Activated naive CD8-positive, alpha-beta T cell treated with anti-CD3 and anti-CD28 coated beads for 36 hours (primary cell): ENCODE results near the gene ACTR10. TPM values are rescaled to one million over a fixed set of nuclear protein-coding genes. Genes with fewer than 3 reads are reported as not detected.

ENCODE experiments used
- DNase-seq: peaks from one replicate; pipeline ENCODE4 v3.0.0; 2021
- H3K27ac Mint-ChIP-seq: one replicate; pipeline ENCODE4 v1.8.0; 2022; ENCODE audit warnings: mild to moderate bottlenecking, moderate library complexity, mixed read lengths
- H3K27me3 Mint-ChIP-seq: one replicate; pipeline ENCODE4 v1.8.0; 2022; ENCODE audit warnings: mild to moderate bottlenecking, mixed read lengths
- H3K36me3 Mint-ChIP-seq: one replicate; pipeline ENCODE4 v1.8.0; 2021; ENCODE audit warnings: mild to moderate bottlenecking, mixed read lengths
- H3K4me1 Mint-ChIP-seq: one replicate; pipeline ENCODE4 v1.8.0; 2021; ENCODE audit warnings: mixed read lengths
- H3K4me3 Mint-ChIP-seq: one replicate; pipeline ENCODE4 v1.8.0; 2022; ENCODE audit warnings: mild to moderate bottlenecking, moderate library complexity, mixed read lengths
- H3K9me3 Mint-ChIP-seq: one replicate; pipeline ENCODE4 v1.8.0; 2022; ENCODE audit warnings: mixed read lengths
- total RNA-seq, 2 experiments: library from RNA; stranded (reverse); gene quantifications; one replicate each; pipeline ENCODE4 v1.2.3, GENCODE V29; 2021

The ACTR10 gene
- total RNA-seq, 2 experiments from 2014 or later, result 31.0 to 35.1 TPM

- Mint-ChIP-seq H3K27me3 (no peaks in the 10 kb centered on the region), H3K36me3 (peaks cover under 1% of the 10 kb centered on the region), H3K4me1 (peaks cover 13% of the 10 kb centered on the region), H3K9me3 (no peaks in the 10 kb centered on the region), H3K27ac (peak overlapping the region; percentile 10), H3K4me3 (no peak overlapping the region)
- DNase-seq, result no peak
Observed at GRCh38 chr14:58196198-58196597, 3.8 kb upstream of the ACTR10 start.

GRCh38 chr14:58198086-58198485 lies 1.9 kb upstream of the ACTR10 start:
- Mint-ChIP-seq H3K4me3 (no peak overlapping the region), H3K27me3 (no peaks in the 10 kb centered on the region), H3K9me3 (no peaks in the 10 kb centered on the region), H3K36me3 (peaks cover 2% of the 10 kb centered on the region), H3K4me1 (peaks cover 22% of the 10 kb centered on the region), H3K27ac (no peak overlapping the region)
- DNase-seq, result no peak

- DNase-seq, result no peak
- peak overlapping the region; percentile 92 for H3K27ac Mint-ChIP-seq
- peaks cover 22% of the 10 kb centered on the region for H3K4me1 Mint-ChIP-seq
- H3K9me3 Mint-ChIP-seq, result no peaks in the 10 kb centered on the region
- no peaks in the 10 kb centered on the region for H3K27me3 Mint-ChIP-seq
- H3K36me3 Mint-ChIP-seq, result peaks cover 2% of the 10 kb centered on the region
- peak overlapping the region; percentile 93 for H3K4me3 Mint-ChIP-seq
Observed at GRCh38 chr14:58200480-58200841, 512 bp downstream of the ACTR10 start.

- peaks cover 2% of the 10 kb centered on the region for H3K36me3 Mint-ChIP-seq
- DNase-seq, result no peak
- no peaks in the 10 kb centered on the region for H3K9me3 Mint-ChIP-seq
- no peaks in the 10 kb centered on the region for H3K27me3 Mint-ChIP-seq
- H3K27ac Mint-ChIP-seq, result peak overlapping the region; percentile 92
- H3K4me3 Mint-ChIP-seq, result peak overlapping the region; percentile 93
- H3K4me1 Mint-ChIP-seq, result peaks cover 22% of the 10 kb centered on the region
Observed at GRCh38 chr14:58200846-58201245, 897 bp downstream of the ACTR10 start.

- H3K27ac Mint-ChIP-seq, result no peak overlapping the region
- no peak overlapping the region for H3K4me3 Mint-ChIP-seq
- peaks cover 1% of the 10 kb centered on the region for H3K9me3 Mint-ChIP-seq
- H3K36me3 Mint-ChIP-seq, result peaks cover 16% of the 10 kb centered on the region
- no peaks in the 10 kb centered on the region for H3K4me1 Mint-ChIP-seq
- no peak for DNase-seq
- no peaks in the 10 kb centered on the region for H3K27me3 Mint-ChIP-seq
Observed at GRCh38 chr14:58213176-58213575, 13.2 kb downstream of the ACTR10 start.

GRCh38 chr14:58215191-58215914 lies 15.4 kb downstream of the ACTR10 start:
- Mint-ChIP-seq H3K27me3 (no peaks in the 10 kb centered on the region), H3K27ac (no peak overlapping the region)

GRCh38 chr14:58216544-58216943 lies 16.6 kb downstream of the ACTR10 start:
- no peaks in the 10 kb centered on the region for H3K27me3 Mint-ChIP-seq
- H3K36me3 Mint-ChIP-seq, result peaks cover 15% of the 10 kb centered on the region
- H3K27ac Mint-ChIP-seq, result no peak overlapping the region
- no peak for DNase-seq
- H3K4me1 Mint-ChIP-seq, result no peaks in the 10 kb centered on the region
- peaks cover 1% of the 10 kb centered on the region for H3K9me3 Mint-ChIP-seq
- no peak overlapping the region for H3K4me3 Mint-ChIP-seq

More at GRCh38 chr14:58215191-58215914, 15.4 kb downstream of the ACTR10 start:
- H3K4me1 Mint-ChIP-seq, result no peaks in the 10 kb centered on the region
- H3K4me3 Mint-ChIP-seq, result no peak overlapping the region
- peaks cover 16% of the 10 kb centered on the region for H3K36me3 Mint-ChIP-seq
- H3K9me3 Mint-ChIP-seq, result peaks cover 1% of the 10 kb centered on the region
- no peak for DNase-seq

GRCh38 chr14:58227096-58227819 lies 27.3 kb downstream of the ACTR10 start:
- DNase-seq, result no peak
- no peaks in the 10 kb centered on the region for H3K4me1 Mint-ChIP-seq
- no peaks in the 10 kb centered on the region for H3K27me3 Mint-ChIP-seq
- H3K9me3 Mint-ChIP-seq, result no peaks in the 10 kb centered on the region
- H3K4me3 Mint-ChIP-seq, result no peak overlapping the region
- H3K27ac Mint-ChIP-seq, result no peak overlapping the region
- peaks cover 6% of the 10 kb centered on the region for H3K36me3 Mint-ChIP-seq

GRCh38 chr14:58238252-58239243 lies 38.6 kb downstream of the ACTR10 start:
- peaks cover 18% of the 10 kb centered on the region for H3K4me1 Mint-ChIP-seq
- DNase-seq, result peak; percentile 13
- no peak overlapping the region for H3K4me3 Mint-ChIP-seq

GRCh38 chr14:58239244-58240195 lies 39.6 kb downstream of the ACTR10 start:
- Mint-ChIP-seq H3K36me3 (peaks cover 1% of the 10 kb centered on the region), H3K4me3 (no peak overlapping the region), H3K27me3 (peaks cover 5% of the 10 kb centered on the region), H3K4me1 (peaks cover 23% of the 10 kb centered on the region), H3K27ac (no peak overlapping the region), H3K9me3 (no peaks in the 10 kb centered on the region)
- peak; percentile 68 for DNase-seq

More at GRCh38 chr14:58238252-58239243, 38.6 kb downstream of the ACTR10 start:
- Mint-ChIP-seq H3K9me3 (no peaks in the 10 kb centered on the region), H3K27me3 (peaks cover 5% of the 10 kb centered on the region), H3K36me3 (peaks cover 1% of the 10 kb centered on the region), H3K27ac (no peak overlapping the region)

- peaks cover 5% of the 10 kb centered on the region for H3K27me3 Mint-ChIP-seq
- peak overlapping the region; percentile 99 for H3K27ac Mint-ChIP-seq
- H3K4me3 Mint-ChIP-seq, result peak overlapping the region; percentile 96
- peaks cover 20% of the 10 kb centered on the region for H3K36me3 Mint-ChIP-seq
- H3K9me3 Mint-ChIP-seq, result no peaks in the 10 kb centered on the region
- DNase-seq, result no peak
- H3K4me1 Mint-ChIP-seq, result peaks cover 44% of the 10 kb centered on the region
Observed at GRCh38 chr14:58243790-58244555, 44.0 kb downstream of the ACTR10 start.

GRCh38 chr14:58244556-58245387 lies 44.8 kb downstream of the ACTR10 start, which contains the start of gene PSMA3:
Gene PSMA3 (plus strand): TSS chr14:58244843. CDS start chr14:58244921, 78 bp downstream.
- Mint-ChIP-seq H3K9me3 (no peaks in the 10 kb centered on the region), H3K4me1 (peaks cover 42% of the 10 kb centered on the region), H3K36me3 (peaks cover 20% of the 10 kb centered on the region), H3K4me3 (peak within 1 kb of the TSS; percentile 96), H3K27ac (peak within 1 kb of the TSS; percentile 99), H3K27me3 (peaks cover 2% of the 10 kb centered on the region)
- peak; percentile 97 for DNase-seq
